ENCODE measurements around the gene GNG13.

DNA sequence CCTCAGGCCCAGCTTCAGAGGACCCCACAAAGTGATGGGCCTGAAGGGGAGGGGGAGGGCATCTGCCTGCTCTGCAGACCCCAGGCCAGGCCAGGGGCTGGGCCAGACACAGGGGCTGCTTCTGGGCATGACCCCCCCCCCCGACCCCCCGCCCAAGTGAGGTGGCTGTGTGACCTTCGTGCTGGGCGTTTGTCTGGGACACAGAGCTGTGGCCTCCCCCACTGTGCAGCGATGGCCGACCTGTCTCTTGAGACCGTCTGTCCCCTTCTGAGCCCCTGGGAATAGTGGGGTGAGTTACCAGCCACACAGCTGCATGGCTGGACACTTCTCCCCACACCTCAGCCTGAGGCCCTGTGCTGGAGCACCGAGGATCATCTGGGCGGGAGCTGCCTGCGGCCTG lies 34.8 kb upstream of the GNG13 start:
- TF ChIP-seq, protein P1, sequence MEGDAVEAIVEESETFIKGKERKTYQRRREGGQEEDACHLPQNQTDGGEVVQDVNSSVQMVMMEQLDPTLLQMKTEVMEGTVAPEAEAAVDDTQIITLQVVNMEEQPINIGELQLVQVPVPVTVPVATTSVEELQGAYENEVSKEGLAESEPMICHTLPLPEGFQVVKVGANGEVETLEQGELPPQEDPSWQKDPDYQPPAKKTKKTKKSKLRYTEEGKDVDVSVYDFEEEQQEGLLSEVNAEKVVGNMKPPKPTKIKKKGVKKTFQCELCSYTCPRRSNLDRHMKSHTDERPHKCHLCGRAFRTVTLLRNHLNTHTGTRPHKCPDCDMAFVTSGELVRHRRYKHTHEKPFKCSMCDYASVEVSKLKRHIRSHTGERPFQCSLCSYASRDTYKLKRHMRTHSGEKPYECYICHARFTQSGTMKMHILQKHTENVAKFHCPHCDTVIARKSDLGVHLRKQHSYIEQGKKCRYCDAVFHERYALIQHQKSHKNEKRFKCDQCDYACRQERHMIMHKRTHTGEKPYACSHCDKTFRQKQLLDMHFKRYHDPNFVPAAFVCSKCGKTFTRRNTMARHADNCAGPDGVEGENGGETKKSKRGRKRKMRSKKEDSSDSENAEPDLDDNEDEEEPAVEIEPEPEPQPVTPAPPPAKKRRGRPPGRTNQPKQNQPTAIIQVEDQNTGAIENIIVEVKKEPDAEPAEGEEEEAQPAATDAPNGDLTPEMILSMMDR (IDR thresholded peaks at IDR 0.05 in 2 of 3, conservative IDR thresholded peaks at IDR 0.05 in 1 of 3; ENCODE audit: insufficient read depth in 2 of 3, low read depth in 1 of 3, low read length in 3 of 3): no peak
- no peak for TF ChIP-seq ESRRB (CRISPR knock-in tag; IDR thresholded peaks at IDR 0.05; ENCODE audit: borderline replicate concordance)
- TF ChIP-seq, protein P2, sequence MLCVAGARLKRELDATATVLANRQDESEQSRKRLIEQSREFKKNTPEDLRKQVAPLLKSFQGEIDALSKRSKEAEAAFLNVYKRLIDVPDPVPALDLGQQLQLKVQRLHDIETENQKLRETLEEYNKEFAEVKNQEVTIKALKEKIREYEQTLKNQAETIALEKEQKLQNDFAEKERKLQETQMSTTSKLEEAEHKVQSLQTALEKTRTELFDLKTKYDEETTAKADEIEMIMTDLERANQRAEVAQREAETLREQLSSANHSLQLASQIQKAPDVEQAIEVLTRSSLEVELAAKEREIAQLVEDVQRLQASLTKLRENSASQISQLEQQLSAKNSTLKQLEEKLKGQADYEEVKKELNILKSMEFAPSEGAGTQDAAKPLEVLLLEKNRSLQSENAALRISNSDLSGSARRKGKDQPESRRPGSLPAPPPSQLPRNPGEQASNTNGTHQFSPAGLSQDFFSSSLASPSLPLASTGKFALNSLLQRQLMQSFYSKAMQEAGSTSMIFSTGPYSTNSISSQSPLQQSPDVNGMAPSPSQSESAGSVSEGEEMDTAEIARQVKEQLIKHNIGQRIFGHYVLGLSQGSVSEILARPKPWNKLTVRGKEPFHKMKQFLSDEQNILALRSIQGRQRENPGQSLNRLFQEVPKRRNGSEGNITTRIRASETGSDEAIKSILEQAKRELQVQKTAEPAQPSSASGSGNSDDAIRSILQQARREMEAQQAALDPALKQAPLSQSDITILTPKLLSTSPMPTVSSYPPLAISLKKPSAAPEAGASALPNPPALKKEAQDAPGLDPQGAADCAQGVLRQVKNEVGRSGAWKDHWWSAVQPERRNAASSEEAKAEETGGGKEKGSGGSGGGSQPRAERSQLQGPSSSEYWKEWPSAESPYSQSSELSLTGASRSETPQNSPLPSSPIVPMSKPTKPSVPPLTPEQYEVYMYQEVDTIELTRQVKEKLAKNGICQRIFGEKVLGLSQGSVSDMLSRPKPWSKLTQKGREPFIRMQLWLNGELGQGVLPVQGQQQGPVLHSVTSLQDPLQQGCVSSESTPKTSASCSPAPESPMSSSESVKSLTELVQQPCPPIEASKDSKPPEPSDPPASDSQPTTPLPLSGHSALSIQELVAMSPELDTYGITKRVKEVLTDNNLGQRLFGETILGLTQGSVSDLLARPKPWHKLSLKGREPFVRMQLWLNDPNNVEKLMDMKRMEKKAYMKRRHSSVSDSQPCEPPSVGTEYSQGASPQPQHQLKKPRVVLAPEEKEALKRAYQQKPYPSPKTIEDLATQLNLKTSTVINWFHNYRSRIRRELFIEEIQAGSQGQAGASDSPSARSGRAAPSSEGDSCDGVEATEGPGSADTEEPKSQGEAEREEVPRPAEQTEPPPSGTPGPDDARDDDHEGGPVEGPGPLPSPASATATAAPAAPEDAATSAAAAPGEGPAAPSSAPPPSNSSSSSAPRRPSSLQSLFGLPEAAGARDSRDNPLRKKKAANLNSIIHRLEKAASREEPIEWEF (CRISPR knock-in tag; IDR thresholded peaks at IDR 0.05): no peak
- TF ChIP-seq, protein P3, sequence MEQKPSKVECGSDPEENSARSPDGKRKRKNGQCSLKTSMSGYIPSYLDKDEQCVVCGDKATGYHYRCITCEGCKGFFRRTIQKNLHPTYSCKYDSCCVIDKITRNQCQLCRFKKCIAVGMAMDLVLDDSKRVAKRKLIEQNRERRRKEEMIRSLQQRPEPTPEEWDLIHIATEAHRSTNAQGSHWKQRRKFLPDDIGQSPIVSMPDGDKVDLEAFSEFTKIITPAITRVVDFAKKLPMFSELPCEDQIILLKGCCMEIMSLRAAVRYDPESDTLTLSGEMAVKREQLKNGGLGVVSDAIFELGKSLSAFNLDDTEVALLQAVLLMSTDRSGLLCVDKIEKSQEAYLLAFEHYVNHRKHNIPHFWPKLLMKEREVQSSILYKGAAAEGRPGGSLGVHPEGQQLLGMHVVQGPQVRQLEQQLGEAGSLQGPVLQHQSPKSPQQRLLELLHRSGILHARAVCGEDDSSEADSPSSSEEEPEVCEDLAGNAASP (IDR thresholded peaks at IDR 0.05): no peak
- TF ChIP-seq, protein P4, sequence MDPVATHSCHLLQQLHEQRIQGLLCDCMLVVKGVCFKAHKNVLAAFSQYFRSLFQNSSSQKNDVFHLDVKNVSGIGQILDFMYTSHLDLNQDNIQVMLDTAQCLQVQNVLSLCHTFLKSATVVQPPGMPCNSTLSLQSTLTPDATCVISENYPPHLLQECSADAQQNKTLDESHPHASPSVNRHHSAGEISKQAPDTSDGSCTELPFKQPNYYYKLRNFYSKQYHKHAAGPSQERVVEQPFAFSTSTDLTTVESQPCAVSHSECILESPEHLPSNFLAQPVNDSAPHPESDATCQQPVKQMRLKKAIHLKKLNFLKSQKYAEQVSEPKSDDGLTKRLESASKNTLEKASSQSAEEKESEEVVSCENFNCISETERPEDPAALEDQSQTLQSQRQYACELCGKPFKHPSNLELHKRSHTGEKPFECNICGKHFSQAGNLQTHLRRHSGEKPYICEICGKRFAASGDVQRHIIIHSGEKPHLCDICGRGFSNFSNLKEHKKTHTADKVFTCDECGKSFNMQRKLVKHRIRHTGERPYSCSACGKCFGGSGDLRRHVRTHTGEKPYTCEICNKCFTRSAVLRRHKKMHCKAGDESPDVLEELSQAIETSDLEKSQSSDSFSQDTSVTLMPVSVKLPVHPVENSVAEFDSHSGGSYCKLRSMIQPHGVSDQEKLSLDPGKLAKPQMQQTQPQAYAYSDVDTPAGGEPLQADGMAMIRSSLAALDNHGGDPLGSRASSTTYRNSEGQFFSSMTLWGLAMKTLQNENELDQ (CRISPR knock-in tag; IDR thresholded peaks at IDR 0.05; ENCODE audit: borderline replicate concordance): no peak

All from K562 (cell line).